Measurements from ENCODE around the gene DHCR24.

DNA sequence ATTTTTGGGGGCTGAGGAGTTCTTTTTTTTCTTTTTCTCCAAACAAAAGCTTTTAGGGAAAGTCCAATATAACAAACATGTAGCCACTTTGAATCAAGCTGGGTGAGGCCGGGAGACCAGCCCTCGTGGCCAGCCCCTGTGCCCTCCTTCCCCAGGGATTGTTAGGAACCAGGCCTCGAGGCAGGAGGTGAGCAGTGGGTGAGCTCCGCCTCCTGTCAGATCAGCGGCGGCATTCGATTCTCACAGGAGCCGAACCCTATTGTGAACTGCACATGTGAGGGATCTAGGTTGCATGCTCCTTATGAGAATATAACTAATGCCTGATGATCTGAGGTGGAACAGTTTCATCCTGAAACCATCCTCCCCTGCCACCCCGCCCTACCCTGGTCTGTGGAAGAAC, 44.0 kb downstream of the DHCR24 start:
- no peak for TF ChIP-seq EZH2 (IDR thresholded peaks at IDR 0.05; ENCODE audit: borderline replicate concordance, low read length)
- TF ChIP-seq, protein P1, sequence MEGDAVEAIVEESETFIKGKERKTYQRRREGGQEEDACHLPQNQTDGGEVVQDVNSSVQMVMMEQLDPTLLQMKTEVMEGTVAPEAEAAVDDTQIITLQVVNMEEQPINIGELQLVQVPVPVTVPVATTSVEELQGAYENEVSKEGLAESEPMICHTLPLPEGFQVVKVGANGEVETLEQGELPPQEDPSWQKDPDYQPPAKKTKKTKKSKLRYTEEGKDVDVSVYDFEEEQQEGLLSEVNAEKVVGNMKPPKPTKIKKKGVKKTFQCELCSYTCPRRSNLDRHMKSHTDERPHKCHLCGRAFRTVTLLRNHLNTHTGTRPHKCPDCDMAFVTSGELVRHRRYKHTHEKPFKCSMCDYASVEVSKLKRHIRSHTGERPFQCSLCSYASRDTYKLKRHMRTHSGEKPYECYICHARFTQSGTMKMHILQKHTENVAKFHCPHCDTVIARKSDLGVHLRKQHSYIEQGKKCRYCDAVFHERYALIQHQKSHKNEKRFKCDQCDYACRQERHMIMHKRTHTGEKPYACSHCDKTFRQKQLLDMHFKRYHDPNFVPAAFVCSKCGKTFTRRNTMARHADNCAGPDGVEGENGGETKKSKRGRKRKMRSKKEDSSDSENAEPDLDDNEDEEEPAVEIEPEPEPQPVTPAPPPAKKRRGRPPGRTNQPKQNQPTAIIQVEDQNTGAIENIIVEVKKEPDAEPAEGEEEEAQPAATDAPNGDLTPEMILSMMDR (IDR thresholded peaks at IDR 0.05; ENCODE audit: low read length), result no peak
